Neural progenitor cell (in vitro differentiated cells): Measurements from ENCODE around the gene FARS2. TPM values are rescaled to one million over a fixed set of nuclear protein-coding genes. Genes with fewer than 3 reads are reported as not detected.

Experiments used
- DNase-seq: peaks from one replicate; pipeline ENCODE4 v3.0.0-alpha.2; 2016; ENCODE audit warnings: low spot score
- H2AFZ ChIP-seq: fragments of 200-600 bp; sonication (generic); replicated peaks from 2 replicates; pipeline ENCODE4 v1.6.1; 2016; ENCODE audit warnings: antibody characterized with exemption
- H3F3A ChIP-seq: fragments of 200-600 bp; sonication (generic); 2 replicates; pipeline ENCODE4 v1.6.1; 2016; ENCODE audit warnings: antibody characterized with exemption, low read depth
- H3K27ac ChIP-seq: fragments of 200-600 bp; sonication (generic); 2 replicates; pipeline ENCODE4 v1.5.1; 2016; ENCODE audit warnings: mild to moderate bottlenecking
- H3K27me3 ChIP-seq: fragments of 200-600 bp; sonication (generic); 2 replicates; pipeline ENCODE4 v1.6.1; 2016; ENCODE audit warnings: mild to moderate bottlenecking, moderate library complexity
- H3K36me3 ChIP-seq: fragments of 200-600 bp; sonication (generic); 2 replicates; pipeline ENCODE4 v1.5.1; 2016
- H3K4me1 ChIP-seq: fragments of 200-600 bp; sonication (generic); 2 replicates; pipeline ENCODE4 v1.6.1; 2016; ENCODE audit warnings: mixed run types
- H3K4me2 ChIP-seq: fragments of 200-600 bp; sonication (generic); 2 replicates; pipeline ENCODE4 v1.6.1; 2016
- H3K4me3 ChIP-seq: fragments of 200-600 bp; sonication (generic); 2 replicates; pipeline ENCODE4 v1.5.1; 2016
- H3K79me2 ChIP-seq: fragments of 200-600 bp; sonication (generic); 2 replicates; pipeline ENCODE4 v1.6.1; 2016; ENCODE audit warnings: low read depth
- H3K9ac ChIP-seq: fragments of 200-600 bp; sonication (generic); 2 replicates; pipeline ENCODE4 v1.6.1; 2016
- H3K9me3 ChIP-seq: fragments of 200-600 bp; sonication (generic); 2 replicates; pipeline ENCODE4 v1.5.1; 2016; ENCODE audit warnings: low read depth
- H4K20me1 ChIP-seq: fragments of 200-600 bp; sonication (generic); 2 replicates; pipeline ENCODE4 v1.6.1; 2016; ENCODE audit warnings: low read depth
- H3K27ac Mint-ChIP-seq: 3 replicates; pipeline ENCODE4 v1.8.0; 2021; ENCODE audit warnings: mixed read lengths
- H3K27me3 Mint-ChIP-seq: 2 replicates; pipeline ENCODE4 v1.8.0; 2022; ENCODE audit warnings: low read depth, mild to moderate bottlenecking, inconsistent platforms, moderate library complexity, mixed read lengths; ENCODE audit not compliant: insufficient read depth
- H3K36me3 Mint-ChIP-seq: 3 replicates; pipeline ENCODE4 v1.8.0; 2021; ENCODE audit warnings: mixed read lengths
- H3K4me1 Mint-ChIP-seq: 3 replicates; pipeline ENCODE4 v1.8.0; 2021; ENCODE audit warnings: mixed read lengths
- H3K4me3 Mint-ChIP-seq: 3 replicates; pipeline ENCODE4 v1.8.0; 2021; ENCODE audit warnings: mild to moderate bottlenecking, moderate library complexity, mixed read lengths
- H3K9me3 Mint-ChIP-seq: 3 replicates; pipeline ENCODE4 v1.8.0; 2020; ENCODE audit warnings: mixed read lengths
- CTCF ChIP-seq: fragments of 200-600 bp; sonication (generic); IDR thresholded peaks from 2 replicates; pipeline ENCODE4 v1.5.1; 2017; ENCODE audit warnings: antibody characterized with exemption, mild to moderate bottlenecking
- EZH2 ChIP-seq: fragments of 200-600 bp; sonication (generic); IDR thresholded peaks from 2 replicates; pipeline ENCODE4 v1.6.1; 2017; ENCODE audit warnings: antibody characterized with exemption, mild to moderate bottlenecking, moderate library complexity
- EZH2phosphoT487 ChIP-seq: fragments of 200-600 bp; sonication (generic); IDR thresholded peaks from 2 replicates; pipeline ENCODE4 v1.6.1; 2017; ENCODE audit warnings: antibody characterized with exemption
- total RNA-seq: library from RNA; depleted of rRNA; stranded (reverse); fragments of >200 nt; gene quantifications from 2 replicates; pipeline ENCODE4 v1.2.3, GENCODE V29; 2015; ENCODE audit warnings: low replicate concordance

The FARS2 gene
- total RNA-seq, 1 donor from 2014 or later: 10.8 TPM

- Histone ChIP-seq H3F3A (no peaks in the 10 kb centered on the region), H3K9ac (no peak overlapping the region), H3K79me2 (no peaks in the 10 kb centered on the region), H4K20me1 (no peaks in the 10 kb centered on the region), H3K9me3 (no peaks in the 10 kb centered on the region), H3K4me3 (no peak overlapping the region), H3K4me2 (no peak overlapping the region), H3K27ac (no peak overlapping the region), H3K36me3 (no peaks in the 10 kb centered on the region), H3K4me1 (peaks cover 6% of the 10 kb centered on the region), H2AFZ (no peak overlapping the region), H3K27me3 (no peaks in the 10 kb centered on the region)
- TF ChIP-seq CTCF (no peak), EZH2 (no peak), EZH2phosphoT487 (no peak)
- no peak overlapping the region for H3K27ac Mint-ChIP-seq
- peaks cover 3% of the 10 kb centered on the region for H3K27me3 Mint-ChIP-seq
- H3K4me1 Mint-ChIP-seq: peaks cover 6% of the 10 kb centered on the region
- H3K36me3 Mint-ChIP-seq: peaks cover 19% of the 10 kb centered on the region
- no peak for DNase-seq
- no peak overlapping the region for H3K4me3 Mint-ChIP-seq
- peaks cover 15% of the 10 kb centered on the region for H3K9me3 Mint-ChIP-seq
Measured at GRCh38 chr6:5423251-5423650, 161.9 kb downstream of the FARS2 start.

GRCh38 chr6:5424726-5425125 lies 163.4 kb downstream of the FARS2 start:
- H3K27me3 Mint-ChIP-seq: peaks cover 2% of the 10 kb centered on the region
- peaks cover 12% of the 10 kb centered on the region for H3K9me3 Mint-ChIP-seq
- H3K4me1 Mint-ChIP-seq: peaks cover 9% of the 10 kb centered on the region
- no peaks in the 10 kb centered on the region for H3K9me3 ChIP-seq
- no peaks in the 10 kb centered on the region for H3F3A ChIP-seq
- no peak overlapping the region for H3K4me3 ChIP-seq
- peaks cover 17% of the 10 kb centered on the region for H3K36me3 Mint-ChIP-seq
- DNase-seq: no peak
- no peak overlapping the region for H2AFZ ChIP-seq
- H3K4me1 ChIP-seq: peaks cover 6% of the 10 kb centered on the region
- H3K36me3 ChIP-seq: no peaks in the 10 kb centered on the region
- H3K27me3 ChIP-seq: no peaks in the 10 kb centered on the region
- no peak overlapping the region for H3K27ac ChIP-seq
- H3K9ac ChIP-seq: no peak overlapping the region
- no peak overlapping the region for H3K27ac Mint-ChIP-seq
- no peaks in the 10 kb centered on the region for H3K79me2 ChIP-seq
- H3K4me3 Mint-ChIP-seq: no peak overlapping the region
- H3K4me2 ChIP-seq: no peak overlapping the region
- no peaks in the 10 kb centered on the region for H4K20me1 ChIP-seq
- TF ChIP-seq EZH2: no peak
- TF ChIP-seq EZH2phosphoT487: no peak
- TF ChIP-seq CTCF: no peak

GRCh38 chr6:5425267-5425666 lies 164.0 kb downstream of the FARS2 start:
- no peak overlapping the region for H3K4me3 ChIP-seq
- Mint-ChIP-seq H3K27ac (no peak overlapping the region), H3K4me3 (no peak overlapping the region), H3K4me1 (peaks cover 13% of the 10 kb centered on the region), H3K27me3 (no peaks in the 10 kb centered on the region), H3K9me3 (peaks cover 8% of the 10 kb centered on the region), H3K36me3 (peaks cover 13% of the 10 kb centered on the region)
- no peak for DNase-seq
- H3K9ac ChIP-seq: no peak overlapping the region
- no peaks in the 10 kb centered on the region for H3F3A ChIP-seq
- peaks cover 6% of the 10 kb centered on the region for H3K4me1 ChIP-seq
- H3K4me2 ChIP-seq: no peak overlapping the region
- H4K20me1 ChIP-seq: no peaks in the 10 kb centered on the region
- no peak overlapping the region for H2AFZ ChIP-seq
- no peaks in the 10 kb centered on the region for H3K36me3 ChIP-seq
- no peaks in the 10 kb centered on the region for H3K27me3 ChIP-seq
- H3K79me2 ChIP-seq: no peaks in the 10 kb centered on the region
- H3K27ac ChIP-seq: no peak overlapping the region
- no peaks in the 10 kb centered on the region for H3K9me3 ChIP-seq
- TF ChIP-seq EZH2phosphoT487 (no peak), EZH2 (no peak), CTCF (no peak)
